ENCODE data around the gene CYP24A1.

The CYP24A1 gene

GRCh38 chr20:54139188-54139587, 34.6 kb downstream of the CYP24A1 start:
- no peak overlapping the region for H3K4me3 ChIP-seq (ENCODE audit: low read depth, low read length)
- TF ChIP-seq, protein P1, sequence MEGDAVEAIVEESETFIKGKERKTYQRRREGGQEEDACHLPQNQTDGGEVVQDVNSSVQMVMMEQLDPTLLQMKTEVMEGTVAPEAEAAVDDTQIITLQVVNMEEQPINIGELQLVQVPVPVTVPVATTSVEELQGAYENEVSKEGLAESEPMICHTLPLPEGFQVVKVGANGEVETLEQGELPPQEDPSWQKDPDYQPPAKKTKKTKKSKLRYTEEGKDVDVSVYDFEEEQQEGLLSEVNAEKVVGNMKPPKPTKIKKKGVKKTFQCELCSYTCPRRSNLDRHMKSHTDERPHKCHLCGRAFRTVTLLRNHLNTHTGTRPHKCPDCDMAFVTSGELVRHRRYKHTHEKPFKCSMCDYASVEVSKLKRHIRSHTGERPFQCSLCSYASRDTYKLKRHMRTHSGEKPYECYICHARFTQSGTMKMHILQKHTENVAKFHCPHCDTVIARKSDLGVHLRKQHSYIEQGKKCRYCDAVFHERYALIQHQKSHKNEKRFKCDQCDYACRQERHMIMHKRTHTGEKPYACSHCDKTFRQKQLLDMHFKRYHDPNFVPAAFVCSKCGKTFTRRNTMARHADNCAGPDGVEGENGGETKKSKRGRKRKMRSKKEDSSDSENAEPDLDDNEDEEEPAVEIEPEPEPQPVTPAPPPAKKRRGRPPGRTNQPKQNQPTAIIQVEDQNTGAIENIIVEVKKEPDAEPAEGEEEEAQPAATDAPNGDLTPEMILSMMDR (IDR thresholded peaks at IDR 0.05; ENCODE audit: insufficient read depth, low read depth, low read length, missing control alignments) = no peak
- no peak for DNase-seq (ENCODE audit: low read depth)

DNA sequence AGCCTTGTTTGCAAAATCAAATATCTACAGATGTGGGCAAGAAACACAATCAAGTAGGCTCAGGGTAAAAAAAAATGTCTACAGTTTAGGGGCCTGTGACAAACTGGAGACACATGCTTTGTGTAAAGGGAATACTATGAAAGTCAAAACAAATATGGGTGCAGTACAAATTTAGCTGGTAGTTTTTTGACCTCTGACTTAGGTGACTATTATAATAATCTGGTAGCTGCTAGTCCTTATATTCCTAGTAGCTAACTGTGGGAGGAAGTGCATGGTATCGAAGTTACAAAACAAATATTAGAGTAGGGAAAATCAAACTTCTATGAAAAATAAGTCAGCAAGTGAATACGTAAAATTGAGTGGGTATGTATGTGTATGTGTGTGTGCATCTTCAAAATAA, 35.4 kb downstream of the CYP24A1 start:
- TF ChIP-seq, protein P1 (IDR thresholded peaks at IDR 0.05; ENCODE audit: insufficient read depth, low read depth, low read length, missing control alignments) = no peak
- no peak overlapping the region for H3K4me3 ChIP-seq (ENCODE audit: low read depth, low read length)
- DNase-seq (ENCODE audit: low read depth) = no peak

DNA sequence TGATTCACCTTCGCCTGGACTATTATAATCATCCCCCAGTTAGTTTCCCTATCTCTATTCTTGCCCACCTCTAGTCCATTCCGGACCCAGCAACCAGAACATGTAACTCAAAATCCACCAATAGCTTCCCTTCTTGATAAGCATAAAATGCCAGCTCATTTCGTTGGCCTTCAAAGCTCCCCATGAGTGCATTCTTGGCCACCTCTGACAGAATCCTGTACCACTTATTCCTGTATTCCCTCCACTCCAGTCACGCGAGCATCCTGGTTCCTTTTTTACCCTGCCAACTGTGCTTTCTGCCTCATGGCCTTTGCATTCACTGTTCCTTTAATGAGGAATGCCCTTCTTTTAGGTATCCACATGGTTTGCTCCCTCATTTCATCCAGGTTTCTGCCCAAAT, 36.7 kb downstream of the CYP24A1 start:
- TF ChIP-seq, protein P1 (IDR thresholded peaks at IDR 0.05; ENCODE audit: insufficient read depth, low read depth, low read length, missing control alignments) = no peak
- DNase-seq (ENCODE audit: low read depth) = no peak
- no peak overlapping the region for H3K4me3 ChIP-seq (ENCODE audit: low read depth, low read length)

DNA sequence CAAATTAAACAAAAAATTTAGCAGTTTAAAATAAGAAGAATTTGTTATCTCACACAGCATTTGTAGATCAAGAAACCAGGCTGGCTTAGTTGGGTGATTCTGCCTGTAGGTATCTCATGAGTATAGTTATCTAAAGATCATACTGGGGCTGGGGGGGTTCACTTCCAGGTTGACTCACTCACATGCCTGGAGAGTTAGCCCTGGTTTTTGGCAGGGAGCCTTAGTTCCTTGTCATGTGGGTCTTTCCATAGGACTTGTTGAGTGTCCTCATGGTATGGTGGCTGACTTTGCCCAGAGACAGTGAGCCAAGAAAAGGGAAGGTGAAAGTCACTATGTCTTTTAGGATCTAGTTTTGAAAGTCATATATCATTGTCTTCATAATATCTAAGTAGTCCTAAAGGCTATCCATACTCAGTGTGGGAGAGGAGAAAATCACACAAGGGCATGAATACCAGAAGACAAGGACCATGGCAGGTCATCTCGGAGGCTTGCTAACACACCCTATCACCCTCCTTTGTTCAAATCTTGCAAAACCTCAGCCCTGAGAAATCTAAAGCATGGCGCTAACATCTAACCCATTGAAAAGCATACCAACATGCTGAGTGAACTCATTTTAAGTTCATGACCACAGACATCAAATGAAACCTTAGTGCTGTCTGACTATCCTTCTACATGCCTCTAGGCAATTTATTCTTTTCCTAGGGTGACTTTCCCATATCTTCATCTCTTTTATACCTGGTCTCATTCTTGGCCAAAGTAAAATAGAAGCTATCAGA, 39.2 kb downstream of the CYP24A1 start:
- DNase-seq (ENCODE audit: low read depth) = no peak
- TF ChIP-seq, protein P1 (IDR thresholded peaks at IDR 0.05; ENCODE audit: insufficient read depth, low read depth, low read length, missing control alignments) = no peak
- H3K4me3 ChIP-seq (ENCODE audit: low read depth, low read length) = no peak overlapping the region

DNA sequence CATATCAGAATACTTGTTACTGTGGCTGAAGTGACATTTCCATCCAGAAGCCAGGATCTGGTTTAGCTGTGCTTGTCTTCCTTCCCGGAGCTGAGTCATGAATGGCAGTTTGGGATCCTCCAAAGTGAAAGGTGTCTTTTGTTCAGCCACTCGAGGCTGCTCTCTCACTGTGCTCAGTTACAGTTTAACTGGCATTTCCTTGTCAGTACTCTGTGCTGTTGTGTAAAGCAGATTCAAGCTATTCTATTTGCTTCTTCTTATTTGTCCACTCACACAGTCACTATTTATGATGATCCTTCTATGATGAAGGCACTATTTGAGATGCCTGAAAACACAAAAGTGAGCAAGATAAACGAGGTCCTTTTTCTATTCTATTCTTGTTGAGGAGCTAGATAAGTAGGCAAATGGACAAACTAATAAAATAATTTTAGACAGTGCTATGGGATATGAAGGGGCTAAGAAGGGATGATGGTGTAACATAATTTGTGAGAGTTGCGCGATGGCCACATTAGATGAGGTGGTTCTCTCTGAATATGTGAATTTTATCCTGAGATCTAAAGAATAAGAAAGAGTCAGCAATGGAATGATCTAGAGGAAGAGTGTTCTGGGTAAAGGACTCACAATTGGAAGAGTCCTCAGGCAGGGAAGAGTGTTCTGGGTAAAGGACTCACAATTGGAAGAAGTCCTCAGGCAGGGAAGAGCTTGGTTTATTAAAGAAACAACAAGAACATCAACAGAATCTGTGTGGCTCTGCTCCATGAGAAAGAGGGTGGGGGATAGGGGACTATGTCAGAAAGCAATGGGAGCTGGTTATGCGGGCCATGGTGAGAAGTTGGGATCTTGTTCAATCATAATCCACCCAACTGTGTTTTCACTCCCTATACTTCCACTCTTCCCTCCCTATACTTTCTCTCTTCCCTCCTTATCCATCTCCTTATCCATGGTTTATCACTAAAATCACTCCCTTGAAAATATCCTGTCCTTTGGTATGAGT, 40.1 kb downstream of the CYP24A1 start:
- TF ChIP-seq, protein P1 (IDR thresholded peaks at IDR 0.05; ENCODE audit: insufficient read depth, low read depth, low read length, missing control alignments) = no peak
- H3K4me3 ChIP-seq (ENCODE audit: low read depth, low read length) = no peak overlapping the region
- no peak for DNase-seq (ENCODE audit: low read depth)

- DNase-seq (ENCODE audit: low read depth) = no peak
- TF ChIP-seq, protein P1 (IDR thresholded peaks at IDR 0.05; ENCODE audit: insufficient read depth, low read depth, low read length, missing control alignments) = no peak
- no peak overlapping the region for H3K4me3 ChIP-seq (ENCODE audit: low read depth, low read length)
These were observed 41.0 kb downstream of the CYP24A1 start for GRCh38 chr20:54132612-54133433.
